ENCODE data around the gene DDX18.

- TF ChIP-seq CTCF (IDR thresholded peaks at IDR 0.05 in 8 of 11, conservative IDR thresholded peaks at IDR 0.05 in 3 of 11) (no peak), POLR2A (IDR thresholded peaks at IDR 0.05) (no peak), POLR2AphosphoS5 (IDR thresholded peaks at IDR 0.05) (no peak)
These were observed 20.5 kb downstream of the DDX18 start for GRCh38 chr2:117834992-117835391.
